Trophoblast cell (in vitro differentiated cells and primary cell): ENCODE data around the gene MAPK12.

ENCODE experiments used
- DNase-seq, 2 donors: peaks; one replicate each; pipeline ENCODE4 v3.0.0-alpha.2; 2016
- H2AFZ ChIP-seq: 2 replicates; pipeline ENCODE4 v1.6.1; 2013; ENCODE audit warnings: low read length, moderate library complexity, mild to moderate bottlenecking; ENCODE audit not compliant: insufficient read depth, poor library complexity
- H2AK5ac ChIP-seq: 2 replicates; pipeline ENCODE4 v1.6.1; 2013; ENCODE audit warnings: mild to moderate bottlenecking, low read length
- H2BK120ac ChIP-seq: 2 replicates; pipeline ENCODE4 v1.6.1; 2013; ENCODE audit warnings: low read length, mild to moderate bottlenecking, moderate library complexity; ENCODE audit not compliant: insufficient read depth, poor library complexity
- H2BK12ac ChIP-seq: 2 replicates; pipeline ENCODE4 v1.6.1; 2013; ENCODE audit warnings: mild to moderate bottlenecking, low read length, moderate library complexity
- H2BK5ac ChIP-seq: 2 replicates; pipeline ENCODE4 v1.6.1; 2013; ENCODE audit warnings: low read length, low read depth, moderate library complexity, mild to moderate bottlenecking; ENCODE audit not compliant: poor library complexity
- H3K14ac ChIP-seq: 2 replicates; pipeline ENCODE4 v1.6.1; 2013; ENCODE audit warnings: mild to moderate bottlenecking, low read length
- H3K18ac ChIP-seq: 2 replicates; pipeline ENCODE4 v1.6.1; 2013; ENCODE audit warnings: mild to moderate bottlenecking, low read length
- H3K23ac ChIP-seq: 2 replicates; pipeline ENCODE4 v1.6.1; 2013; ENCODE audit warnings: low read length
- H3K27ac ChIP-seq: 2 replicates; pipeline ENCODE4 v1.5.1; 2013; ENCODE audit warnings: low read depth, mild to moderate bottlenecking, inconsistent platforms, low read length, moderate library complexity
- H3K27me3 ChIP-seq: 2 replicates; pipeline ENCODE4 v1.6.1; 2013; ENCODE audit warnings: inconsistent platforms, mild to moderate bottlenecking, low read length, moderate library complexity; ENCODE audit not compliant: insufficient read depth
- H3K36me3 ChIP-seq, 2 experiments: 1 replicate in 1 of 2; 2 replicates in 1 of 2; pipeline ENCODE4 v1.6.1; 2013; ENCODE audit warnings: low read length in 2 of 2, mild to moderate bottlenecking in 2 of 2, moderate library complexity in 1 of 2; ENCODE audit not compliant: insufficient read depth in 2 of 2, control insufficient read depth in 1 of 2
- H3K4ac ChIP-seq: 2 replicates; pipeline ENCODE4 v1.6.1; 2013; ENCODE audit warnings: low read depth, mild to moderate bottlenecking, low read length, moderate library complexity
- H3K4me1 ChIP-seq, 2 experiments: 1 replicate in 1 of 2; 2 replicates in 1 of 2; pipeline ENCODE4 v1.6.1; 2013; ENCODE audit warnings: low read length in 2 of 2, mild to moderate bottlenecking in 2 of 2, moderate library complexity in 1 of 2; ENCODE audit not compliant: insufficient read depth in 2 of 2, control insufficient read depth in 1 of 2
- H3K4me2 ChIP-seq: 2 replicates; pipeline ENCODE4 v1.6.1; 2013; ENCODE audit warnings: inconsistent platforms, mild to moderate bottlenecking, low read length, moderate library complexity
- H3K4me3 ChIP-seq: 2 replicates; pipeline ENCODE4 v1.5.1; 2013; ENCODE audit warnings: mild to moderate bottlenecking, low read depth, low read length, inconsistent platforms
- H3K79me1 ChIP-seq: one replicate; pipeline ENCODE4 v1.6.1; 2013; ENCODE audit warnings: low read length
- H3K79me2 ChIP-seq: 2 replicates; pipeline ENCODE4 v1.6.1; 2013; ENCODE audit warnings: low read length, mild to moderate bottlenecking; ENCODE audit not compliant: control insufficient read depth, insufficient read depth, poor library complexity
- H3K9ac ChIP-seq: 2 replicates; pipeline ENCODE4 v1.6.1; 2013; ENCODE audit warnings: mild to moderate bottlenecking, low read length
- H3K9me3 ChIP-seq: 2 replicates; pipeline ENCODE4 v1.6.1; 2013; ENCODE audit warnings: low read depth, mild to moderate bottlenecking, control low read depth, inconsistent platforms, low read length; ENCODE audit not compliant: insufficient read depth
- H4K12ac ChIP-seq: 2 replicates; pipeline ENCODE4 v1.6.1; 2013; ENCODE audit warnings: low read depth, mild to moderate bottlenecking, low read length, moderate library complexity
- H4K8ac ChIP-seq: 2 replicates; pipeline ENCODE4 v1.6.1; 2013; ENCODE audit warnings: low read depth, mild to moderate bottlenecking, low read length, moderate library complexity
- H4K91ac ChIP-seq: one replicate; pipeline ENCODE4 v1.6.1; 2013; ENCODE audit warnings: low read depth, mild to moderate bottlenecking, low read length, moderate library complexity
- WGBS: extraction: QIAGEN DNeasy Blood & Tissue Kit; methylation state at CpG from one replicate; pipeline ENCODE4 v1.1.7; 2013; ENCODE audit warnings: missing lambda C conversion rate; ENCODE audit not compliant: insufficient read length, insufficient coverage; ENCODE audit errors: extremely low coverage; 5-methylcytosine and 5-hydroxymethylcytosine counted together

The MAPK12 gene

GRCh38 chr22:50218996-50219727 lies 42.3 kb downstream of the MAPK12 start:
- H3K9me3 ChIP-seq = peaks cover 10% of the 10 kb centered on the region
- no peak overlapping the region for H3K4me2 ChIP-seq
- H4K91ac ChIP-seq = no peak overlapping the region
- no peak overlapping the region for H4K8ac ChIP-seq
- peaks cover 90 to 91% of the 10 kb centered on the region in 2 experiments for H3K36me3 ChIP-seq
- H3K79me2 ChIP-seq = no peaks in the 10 kb centered on the region
- H2AK5ac ChIP-seq = no peak overlapping the region
- H3K79me1 ChIP-seq = no peaks in the 10 kb centered on the region
- peak in 1 of 2 donors; percentile 18 for DNase-seq
- no peak overlapping the region for H3K14ac ChIP-seq
- H2BK12ac ChIP-seq = no peak overlapping the region
- no peak overlapping the region for H2BK120ac ChIP-seq
- no peaks in the 10 kb centered on the region for H3K4me1 ChIP-seq
- no peak overlapping the region for H2AFZ ChIP-seq
- H3K23ac ChIP-seq = no peak overlapping the region
- H3K27ac ChIP-seq = no peak overlapping the region
- H3K9ac ChIP-seq = no peak overlapping the region
- H2BK5ac ChIP-seq = no peak overlapping the region
- no CpG with 5 or more reads among the region's 42 CpGs for WGBS
- no peak overlapping the region for H3K4me3 ChIP-seq
- H3K4ac ChIP-seq = no peak overlapping the region
- H4K12ac ChIP-seq = no peak overlapping the region
- H3K18ac ChIP-seq = no peak overlapping the region
- H3K27me3 ChIP-seq = no peaks in the 10 kb centered on the region

- H3K23ac ChIP-seq = no peak overlapping the region
- no peak overlapping the region for H3K14ac ChIP-seq
- H2AK5ac ChIP-seq = no peak overlapping the region
- H3K36me3 ChIP-seq = peaks cover 90% of the 10 kb centered on the region in 2 experiments
- H3K27me3 ChIP-seq = no peaks in the 10 kb centered on the region
- no peak overlapping the region for H2BK5ac ChIP-seq
- H2BK120ac ChIP-seq = no peak overlapping the region
- no peaks in the 10 kb centered on the region for H3K4me1 ChIP-seq
- no peak overlapping the region for H4K12ac ChIP-seq
- no peaks in the 10 kb centered on the region for H3K79me2 ChIP-seq
- no peak overlapping the region for H4K8ac ChIP-seq
- H3K18ac ChIP-seq = no peak overlapping the region
- no peak for DNase-seq
- no peak overlapping the region for H2AFZ ChIP-seq
- H3K27ac ChIP-seq = no peak overlapping the region
- no peak overlapping the region for H3K4me3 ChIP-seq
- H3K4me2 ChIP-seq = no peak overlapping the region
- no CpG with 5 or more reads among the region's 43 CpGs for WGBS
- no peaks in the 10 kb centered on the region for H3K79me1 ChIP-seq
- peaks cover 10% of the 10 kb centered on the region for H3K9me3 ChIP-seq
- H2BK12ac ChIP-seq = no peak overlapping the region
- no peak overlapping the region for H4K91ac ChIP-seq
- no peak overlapping the region for H3K4ac ChIP-seq
- H3K9ac ChIP-seq = no peak overlapping the region
Measured at GRCh38 chr22:50218153-50218995, 43.1 kb downstream of the MAPK12 start.

- H2AFZ ChIP-seq = no peak overlapping the region
- no peak overlapping the region for H3K4me2 ChIP-seq
- H2BK120ac ChIP-seq = no peak overlapping the region
- H2BK5ac ChIP-seq = no peak overlapping the region
- H3K9ac ChIP-seq = no peak overlapping the region
- no peak overlapping the region for H3K14ac ChIP-seq
- no peak overlapping the region for H2AK5ac ChIP-seq
- H4K8ac ChIP-seq = no peak overlapping the region
- no peak overlapping the region for H4K91ac ChIP-seq
- no peaks in the 10 kb centered on the region for H3K79me2 ChIP-seq
- H3K4ac ChIP-seq = no peak overlapping the region
- H3K4me3 ChIP-seq = no peak overlapping the region
- no peaks in the 10 kb centered on the region for H3K4me1 ChIP-seq
- no peaks in the 10 kb centered on the region for H3K79me1 ChIP-seq
- no peak overlapping the region for H4K12ac ChIP-seq
- no peak for DNase-seq
- no peak overlapping the region for H2BK12ac ChIP-seq
- peaks cover 11% of the 10 kb centered on the region for H3K9me3 ChIP-seq
- H3K27ac ChIP-seq = no peak overlapping the region
- H3K36me3 ChIP-seq = peaks cover 90% of the 10 kb centered on the region in 2 experiments
- no peaks in the 10 kb centered on the region for H3K27me3 ChIP-seq
- no peak overlapping the region for H3K18ac ChIP-seq
- no peak overlapping the region for H3K23ac ChIP-seq
- WGBS = no CpG with 5 or more reads among the region's 21 CpGs
Measured at GRCh38 chr22:50217543-50218152, 43.8 kb downstream of the MAPK12 start.

- Histone ChIP-seq H2BK12ac (no peak overlapping the region), H2AFZ (no peak overlapping the region), H3K14ac (no peak overlapping the region), H3K4me3 (no peak overlapping the region), H3K79me2 (no peaks in the 10 kb centered on the region), H2BK5ac (no peak overlapping the region), H4K91ac (no peak overlapping the region), H3K79me1 (no peaks in the 10 kb centered on the region), H3K36me3 (peaks cover 87% of the 10 kb centered on the region in 2 experiments), H3K9me3 (peaks cover 14% of the 10 kb centered on the region), H3K18ac (no peak overlapping the region), H3K9ac (no peak overlapping the region), H4K8ac (no peak overlapping the region), H3K4ac (no peak overlapping the region), H3K27ac (no peak overlapping the region), H3K4me1 (no peaks in the 10 kb centered on the region), H3K4me2 (no peak overlapping the region), H3K27me3 (no peaks in the 10 kb centered on the region), H3K23ac (no peak overlapping the region), H2BK120ac (no peak overlapping the region), H2AK5ac (no peak overlapping the region), H4K12ac (no peak overlapping the region)
- no peak for DNase-seq
- WGBS = no CpG with 5 or more reads among the region's 57 CpGs
Measured at GRCh38 chr22:50216684-50217520, 44.6 kb downstream of the MAPK12 start.
